ENCODE results near the gene FAM3D. TPM values are rescaled to one million over a fixed set of nuclear protein-coding genes. Genes with fewer than 3 reads are reported as not detected.
"Not testable (repeated sequence)": the region's sequence is repeated elsewhere in the genome, so short reads cannot be mapped to it uniquely, and the experiment has no call there.

FAM3D gene, protein sequence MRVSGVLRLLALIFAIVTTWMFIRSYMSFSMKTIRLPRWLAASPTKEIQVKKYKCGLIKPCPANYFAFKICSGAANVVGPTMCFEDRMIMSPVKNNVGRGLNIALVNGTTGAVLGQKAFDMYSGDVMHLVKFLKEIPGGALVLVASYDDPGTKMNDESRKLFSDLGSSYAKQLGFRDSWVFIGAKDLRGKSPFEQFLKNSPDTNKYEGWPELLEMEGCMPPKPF
- polyA plus RNA-seq (2013, experiment 1 of 4): not detected
- not detected for polyA plus RNA-seq (2013, experiment 2 of 4)
- not detected for polyA plus RNA-seq (2013, experiment 3 of 4)
- not detected for polyA plus RNA-seq (2013, experiment 4 of 4)

DNA sequence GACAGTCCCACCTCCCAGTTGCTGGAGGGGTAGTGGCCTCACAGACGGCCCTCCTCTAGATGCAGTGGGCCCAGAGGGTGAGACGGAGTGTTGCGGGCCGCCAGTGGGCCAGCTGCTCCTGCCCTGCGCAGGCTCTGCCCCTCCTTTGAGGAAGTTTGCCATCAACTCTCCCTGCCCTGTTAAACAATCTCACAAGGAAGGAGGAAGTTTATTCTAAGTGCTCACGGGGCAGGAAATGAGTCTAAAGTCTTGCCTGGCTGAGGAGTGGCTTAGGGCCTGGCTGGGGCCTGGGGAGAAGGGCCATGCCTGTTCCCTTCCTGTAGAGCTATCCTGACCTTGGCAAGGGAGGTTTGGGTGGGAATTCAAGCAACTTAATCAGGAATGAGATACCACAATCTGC lies at the start of gene FAM3D:
TSS of gene FAM3D (minus strand) at position 92 of the 400 bp plus-strand sequence. CDS start 11,211 bp downstream, outside the sequence.
- H3K9me3 ChIP-seq (ENCODE audit: control insufficient read depth, low read length): no peaks in the 10 kb centered on the region
- no peaks in the 10 kb centered on the region for H3K27me3 ChIP-seq (ENCODE audit: control insufficient read depth, insufficient read depth, low read length, poor library complexity, severe bottlenecking)
- no peak within 1 kb of the TSS for H3K27ac ChIP-seq (ENCODE audit: insufficient read depth, low read depth, low read length, poor library complexity, severe bottlenecking)
- H3K4me3 ChIP-seq (ENCODE audit: insufficient read depth, low read depth, low read length): no peak within 1 kb of the TSS
- H3K36me3 ChIP-seq (ENCODE audit: control insufficient read depth, insufficient read depth, low read length): no peaks in the 10 kb centered on the region
- 93 to 95% methylated on average over 6 of the region's 6 CpGs for WGBS, 2 experiments
- H3K4me1 ChIP-seq (ENCODE audit: control insufficient read depth, insufficient read depth, low read length): no peaks in the 10 kb centered on the region

- 89 to 94% methylated on average over 3 of the region's 3 CpGs for WGBS, 2 experiments
- H3K4me3 ChIP-seq (ENCODE audit: insufficient read depth, low read depth, low read length): no peak overlapping the region
- no peaks in the 10 kb centered on the region for H3K27me3 ChIP-seq (ENCODE audit: control insufficient read depth, insufficient read depth, low read length, poor library complexity, severe bottlenecking)
- H3K4me1 ChIP-seq (ENCODE audit: control insufficient read depth, insufficient read depth, low read length): no peaks in the 10 kb centered on the region
- no peaks in the 10 kb centered on the region for H3K36me3 ChIP-seq (ENCODE audit: control insufficient read depth, insufficient read depth, low read length)
- no peak overlapping the region for H3K27ac ChIP-seq (ENCODE audit: insufficient read depth, low read depth, low read length, poor library complexity, severe bottlenecking)
- no peaks in the 10 kb centered on the region for H3K9me3 ChIP-seq (ENCODE audit: control insufficient read depth, low read length)
Observed at GRCh38 chr3:58713715-58714401, 47.3 kb upstream of the FAM3D start.

- Histone ChIP-seq H3K27me3 (ENCODE audit: control insufficient read depth, insufficient read depth, low read length, poor library complexity, severe bottlenecking) (no peaks in the 10 kb centered on the region), H3K27ac (ENCODE audit: insufficient read depth, low read depth, low read length, poor library complexity, severe bottlenecking) (no peak overlapping the region), H3K4me3 (ENCODE audit: insufficient read depth, low read depth, low read length) (no peak overlapping the region), H3K36me3 (ENCODE audit: control insufficient read depth, insufficient read depth, low read length) (no peaks in the 10 kb centered on the region), H3K9me3 (ENCODE audit: control insufficient read depth, low read length) (no peaks in the 10 kb centered on the region), H3K4me1 (ENCODE audit: control insufficient read depth, insufficient read depth, low read length) (no peaks in the 10 kb centered on the region)
- 89 to 93% methylated on average over 8 of the region's 8 CpGs for WGBS, 2 experiments
Observed at GRCh38 chr3:58711871-58712270, 45.3 kb upstream of the FAM3D start.

DNA sequence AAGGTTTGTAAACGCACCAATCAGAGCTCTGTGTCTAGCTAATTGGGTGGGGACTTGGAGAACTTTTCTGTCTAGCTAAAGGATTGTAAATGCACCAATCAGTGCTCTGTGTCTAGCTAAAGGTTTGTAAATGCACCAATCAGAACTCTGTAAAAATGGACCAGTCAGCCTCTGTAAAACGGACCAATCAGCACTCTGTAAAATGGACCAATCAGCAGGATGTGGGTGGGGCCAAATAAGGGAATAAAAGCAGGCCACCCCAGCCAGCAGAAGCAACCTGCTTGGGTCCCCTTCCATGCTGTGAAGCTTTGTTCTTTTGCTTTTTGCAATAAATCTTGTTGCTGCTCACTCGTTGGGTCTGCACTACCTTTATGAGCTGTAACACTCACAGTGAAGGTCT lies 42.4 kb upstream of the FAM3D start:
- not testable (repeated sequence) for H3K36me3 ChIP-seq (ENCODE audit: control insufficient read depth, insufficient read depth, low read length); H3K27me3 ChIP-seq (ENCODE audit: control insufficient read depth, insufficient read depth, low read length, poor library complexity, severe bottlenecking); H3K4me3 ChIP-seq (ENCODE audit: insufficient read depth, low read depth, low read length); H3K27ac ChIP-seq (ENCODE audit: insufficient read depth, low read depth, low read length, poor library complexity, severe bottlenecking); H3K9me3 ChIP-seq (ENCODE audit: control insufficient read depth, low read length); H3K4me1 ChIP-seq (ENCODE audit: control insufficient read depth, insufficient read depth, low read length)
- WGBS, 2 experiments: 92% methylated on average over 3 of the region's 3 CpGs

GRCh38 chr3:58708116-58708791 lies 41.7 kb upstream of the FAM3D start:
- Histone ChIP-seq H3K4me1 (ENCODE audit: control insufficient read depth, insufficient read depth, low read length) (no peaks in the 10 kb centered on the region), H3K4me3 (ENCODE audit: insufficient read depth, low read depth, low read length) (no peak overlapping the region), H3K27ac (ENCODE audit: insufficient read depth, low read depth, low read length, poor library complexity, severe bottlenecking) (no peak overlapping the region), H3K27me3 (ENCODE audit: control insufficient read depth, insufficient read depth, low read length, poor library complexity, severe bottlenecking) (no peaks in the 10 kb centered on the region), H3K36me3 (ENCODE audit: control insufficient read depth, insufficient read depth, low read length) (no peaks in the 10 kb centered on the region), H3K9me3 (ENCODE audit: control insufficient read depth, low read length) (no peaks in the 10 kb centered on the region)
- 79 to 80% methylated on average over 2 to 3 of the region's 3 CpGs for WGBS, 2 experiments

DNA sequence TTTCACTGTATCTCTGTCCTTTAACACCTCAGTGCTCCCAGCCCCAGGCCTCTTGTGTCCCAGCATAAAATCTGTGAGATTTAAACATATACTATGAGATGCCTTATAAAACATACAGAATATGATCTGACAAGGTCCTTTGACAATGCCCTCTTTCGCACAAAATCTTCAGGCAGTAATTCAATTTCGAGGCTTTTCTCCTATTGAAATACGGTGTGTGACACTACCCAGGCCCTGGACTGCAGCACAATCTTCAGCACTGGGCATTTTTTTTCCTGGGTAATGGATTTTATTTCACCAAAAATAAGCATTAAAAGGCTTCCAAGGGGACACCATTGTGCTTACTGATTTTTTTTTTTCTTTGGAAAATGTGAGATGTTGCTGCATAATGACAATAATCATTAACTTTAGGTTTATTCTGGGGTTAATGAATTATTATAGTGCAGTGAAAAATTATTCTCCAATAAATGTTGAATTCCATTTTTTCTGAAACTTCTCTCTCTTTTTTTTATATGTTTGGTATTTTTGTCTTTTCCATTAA lies 40.9 kb upstream of the FAM3D start:
- 96 to 98% methylated on average over 3 of the region's 3 CpGs for WGBS, 2 experiments
- Histone ChIP-seq H3K9me3 (ENCODE audit: control insufficient read depth, low read length) (no peaks in the 10 kb centered on the region), H3K4me1 (ENCODE audit: control insufficient read depth, insufficient read depth, low read length) (no peaks in the 10 kb centered on the region), H3K27ac (ENCODE audit: insufficient read depth, low read depth, low read length, poor library complexity, severe bottlenecking) (no peak overlapping the region), H3K36me3 (ENCODE audit: control insufficient read depth, insufficient read depth, low read length) (no peaks in the 10 kb centered on the region), H3K4me3 (ENCODE audit: insufficient read depth, low read depth, low read length) (no peak overlapping the region), H3K27me3 (ENCODE audit: control insufficient read depth, insufficient read depth, low read length, poor library complexity, severe bottlenecking) (no peaks in the 10 kb centered on the region)

DNA sequence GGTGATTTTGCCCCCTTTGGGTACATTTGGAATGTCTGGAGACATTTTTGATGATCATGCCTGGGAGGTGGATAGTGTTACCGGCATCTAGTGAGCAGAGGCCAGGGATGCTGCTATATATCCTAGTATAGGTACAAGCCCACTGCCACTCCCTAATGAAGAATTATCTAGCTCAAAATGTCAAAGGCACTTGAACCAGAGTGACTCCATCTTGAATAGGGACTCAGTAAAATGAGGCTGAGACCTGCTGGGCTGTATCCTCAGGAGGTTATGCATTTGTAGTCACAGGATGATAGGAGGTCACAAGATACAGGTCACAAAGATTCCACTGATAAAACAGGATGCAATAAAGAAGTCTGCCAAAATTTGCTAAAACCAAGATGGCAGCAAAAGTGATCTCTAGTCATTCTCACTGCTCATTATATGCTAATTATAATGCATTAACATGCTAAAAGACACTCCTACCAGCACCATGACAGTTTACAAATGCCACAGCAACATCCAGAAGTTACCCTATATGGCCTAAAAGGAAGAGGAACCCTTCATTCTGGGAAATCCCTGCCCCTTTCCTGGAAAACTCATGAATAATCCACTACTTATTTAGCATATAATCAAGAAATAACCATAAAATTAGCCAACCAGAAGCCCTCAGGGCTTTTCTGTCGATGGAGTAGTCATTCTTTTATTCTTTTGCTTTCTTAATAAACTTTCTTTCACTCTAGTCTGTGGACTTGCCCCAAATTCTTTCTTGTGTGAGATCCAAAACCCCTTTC lies 40.0 kb upstream of the FAM3D start:
- Histone ChIP-seq H3K27ac (ENCODE audit: insufficient read depth, low read depth, low read length, poor library complexity, severe bottlenecking) (no peak overlapping the region), H3K4me1 (ENCODE audit: control insufficient read depth, insufficient read depth, low read length) (no peaks in the 10 kb centered on the region), H3K36me3 (ENCODE audit: control insufficient read depth, insufficient read depth, low read length) (no peaks in the 10 kb centered on the region), H3K9me3 (ENCODE audit: control insufficient read depth, low read length) (no peaks in the 10 kb centered on the region), H3K4me3 (ENCODE audit: insufficient read depth, low read depth, low read length) (no peak overlapping the region), H3K27me3 (ENCODE audit: control insufficient read depth, insufficient read depth, low read length, poor library complexity, severe bottlenecking) (no peaks in the 10 kb centered on the region)
- 93 to 100% methylated on average over 2 of the region's 2 CpGs for WGBS, 2 experiments

DNA sequence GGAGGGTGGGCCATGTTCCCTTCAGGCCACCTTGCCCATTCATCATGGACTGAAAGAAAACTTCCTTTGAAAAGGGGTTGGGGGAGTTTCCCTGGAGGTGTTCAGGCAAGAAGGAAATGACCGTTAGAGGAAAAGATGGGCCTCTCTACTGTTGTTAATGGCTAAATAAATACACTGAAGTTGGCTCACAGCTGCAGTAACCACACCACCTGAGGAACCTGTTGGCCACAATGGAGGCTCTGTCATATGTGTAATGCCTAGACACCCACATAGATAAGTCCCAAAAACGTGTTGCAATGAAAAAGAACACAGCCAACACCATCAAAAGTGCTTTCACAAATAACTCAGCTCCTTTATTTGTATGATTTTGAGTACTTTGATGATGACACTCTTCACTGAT lies 38.2 kb upstream of the FAM3D start:
- Histone ChIP-seq H3K27me3 (ENCODE audit: control insufficient read depth, insufficient read depth, low read length, poor library complexity, severe bottlenecking) (no peaks in the 10 kb centered on the region), H3K4me1 (ENCODE audit: control insufficient read depth, insufficient read depth, low read length) (no peaks in the 10 kb centered on the region), H3K27ac (ENCODE audit: insufficient read depth, low read depth, low read length, poor library complexity, severe bottlenecking) (no peak overlapping the region), H3K9me3 (ENCODE audit: control insufficient read depth, low read length) (no peaks in the 10 kb centered on the region), H3K4me3 (ENCODE audit: insufficient read depth, low read depth, low read length) (no peak overlapping the region), H3K36me3 (ENCODE audit: control insufficient read depth, insufficient read depth, low read length) (no peaks in the 10 kb centered on the region)
- WGBS, 2 experiments: 88 to 94% methylated on average over 2 of the region's 2 CpGs

DNA sequence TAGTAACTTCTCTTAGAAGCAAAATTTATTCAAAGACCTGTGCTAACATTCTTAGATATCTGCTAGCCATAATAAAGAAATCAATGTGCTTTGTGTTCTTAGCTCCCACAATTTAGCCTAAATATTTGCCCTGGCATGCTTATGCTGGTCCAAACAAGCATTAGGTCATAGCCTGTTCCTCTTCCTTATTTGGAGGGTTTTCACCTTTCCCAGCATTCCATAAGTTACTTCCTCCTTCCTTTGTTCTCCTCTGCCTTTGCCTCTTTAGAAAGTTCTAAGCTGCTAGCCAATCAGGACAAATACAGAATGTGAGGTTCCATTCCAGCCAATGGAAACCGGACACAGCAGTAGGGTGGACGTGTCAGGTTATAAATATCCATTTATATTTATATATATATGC lies 37.7 kb upstream of the FAM3D start:
- H3K4me1 ChIP-seq (ENCODE audit: control insufficient read depth, insufficient read depth, low read length); H3K4me3 ChIP-seq (ENCODE audit: insufficient read depth, low read depth, low read length): not testable (repeated sequence)
- no CpG with 5 or more reads among the region's 2 CpGs for WGBS, 2 experiments

More for the DNA sequence above, 37.7 kb upstream of the FAM3D start:
- not testable (repeated sequence) for H3K9me3 ChIP-seq (ENCODE audit: control insufficient read depth, low read length); H3K36me3 ChIP-seq (ENCODE audit: control insufficient read depth, insufficient read depth, low read length); H3K27me3 ChIP-seq (ENCODE audit: control insufficient read depth, insufficient read depth, low read length, poor library complexity, severe bottlenecking); H3K27ac ChIP-seq (ENCODE audit: insufficient read depth, low read depth, low read length, poor library complexity, severe bottlenecking)

All from ectodermal cell (in vitro differentiated cells).